SK-N-SH (cell line): Measurements from ENCODE around the gene ADPGK. TPM values are rescaled to one million over a fixed set of nuclear protein-coding genes. Genes with fewer than 3 reads are reported as not detected.

ENCODE experiments used
- CTCF ChIA-PET: fragments of 300-600, 350-600 bp; formaldehyde crosslinking; extraction: SDS; loops from one replicate; lab custom pipeline; 2021; lab: Yijun Ruan, JAX
- POLR2A ChIA-PET: fragments of 350-600 bp; sonication (Branson Sonifier 250); formaldehyde crosslinking; extraction: SDS; loops from one replicate; lab custom pipeline; 2020; ENCODE audit warnings: antibody characterized with exemption, inconsistent platforms; lab: Yijun Ruan, JAX
- DNase-seq: peaks from one replicate; pipeline ENCODE4 v3.0.0; 2012
- H2AFZ ChIP-seq: fragments of 200-600 bp; sonication (generic); 2 replicates; pipeline ENCODE4 v1.8.1; 2016; ENCODE audit warnings: antibody characterized with exemption, mild to moderate bottlenecking, low read depth
- H3F3A ChIP-seq: fragments of 200-600 bp; sonication (generic); replicated peaks from 2 replicates; pipeline ENCODE3; 2016; ENCODE audit warnings: antibody characterized with exemption, mild to moderate bottlenecking; ENCODE audit not compliant: insufficient read depth
- H3K27ac ChIP-seq, 2 experiments: fragments of 200-500 bp in 1 of 2; fragments of 200-600 bp in 1 of 2; sonication (Bioruptor generic) in 1 of 2; sonication (generic), shearing (Covaris generic) in 1 of 2; 2 replicates each; pipeline versions ENCODE4 v1.5.1 to v1.6.1; 2014 to 2016; ENCODE audit warnings: low read depth in 2 of 2, inconsistent platforms in 1 of 2, low read length in 1 of 2, mild to moderate bottlenecking in 1 of 2, mixed read lengths in 1 of 2
- H3K27me3 ChIP-seq: fragments of 200-600 bp; sonication (generic), shearing (Covaris generic); 2 replicates; pipeline ENCODE4 v1.6.1; 2016; ENCODE audit warnings: mixed run types; ENCODE audit not compliant: insufficient read depth
- H3K36me3 ChIP-seq, 2 experiments: fragments of 200-500 bp in 1 of 2; fragments of 200-600 bp in 1 of 2; sonication (Bioruptor generic) in 1 of 2; sonication (generic) in 1 of 2; replicated peaks in 1 of 2; 2 replicates each; pipeline versions ENCODE3 to v1.5.1; 2014 to 2016; ENCODE audit warnings: low read length in 1 of 2, mild to moderate bottlenecking in 1 of 2; ENCODE audit not compliant: insufficient read depth in 2 of 2, control insufficient read depth in 1 of 2
- H3K4me1 ChIP-seq, 2 experiments: fragments of 200-500 bp in 1 of 2; fragments of 200-600 bp in 1 of 2; sonication (Bioruptor generic) in 1 of 2; sonication (generic), shearing (Covaris generic) in 1 of 2; 2 replicates each; pipeline versions ENCODE4 v1.5.1 to v1.6.1; 2014 to 2016; ENCODE audit warnings: low read depth in 1 of 2, low read length in 1 of 2, mixed run types in 1 of 2; ENCODE audit not compliant: insufficient read depth in 2 of 2, control insufficient read depth in 1 of 2
- H3K4me2 ChIP-seq: fragments of 200-600 bp; sonication (generic), shearing (Covaris generic); 2 replicates; pipeline ENCODE4 v1.6.1; 2017; ENCODE audit warnings: mixed run types
- H3K4me3 ChIP-seq, 2 experiments: fragments of 200-500 bp in 1 of 2; fragments of 200-600 bp in 1 of 2; sonication (Bioruptor generic) in 1 of 2; sonication (generic), shearing (Covaris generic) in 1 of 2; 2 replicates each; pipeline versions ENCODE4 v1.5.1 to v1.8.1; 2014 to 2016; ENCODE audit warnings: low read depth in 2 of 2, inconsistent platforms in 1 of 2, low read length in 1 of 2, mild to moderate bottlenecking in 1 of 2, mixed read lengths in 1 of 2, moderate library complexity in 1 of 2
- H3K79me2 ChIP-seq: fragments of 200-600 bp; sonication (generic); 2 replicates; pipeline ENCODE4 v1.8.1; 2017; ENCODE audit warnings: mild to moderate bottlenecking; ENCODE audit not compliant: insufficient read depth
- H3K9ac ChIP-seq: fragments of 200-600 bp; sonication (generic); 2 replicates; pipeline ENCODE4 v1.6.1; 2017; ENCODE audit warnings: mixed run types
- H3K9me2 ChIP-seq: fragments of 200-600 bp; sonication (generic); 2 replicates; pipeline ENCODE4 v1.6.1; 2017; ENCODE audit warnings: mixed run types
- H3K9me3 ChIP-seq: fragments of 200-600 bp; sonication (generic); 2 replicates; pipeline ENCODE4 v1.6.1; 2017; ENCODE audit warnings: mixed run types, mild to moderate bottlenecking, moderate library complexity
- H4K20me1 ChIP-seq: fragments of 200-600 bp; sonication (generic); 2 replicates; pipeline ENCODE4 v1.6.1; 2017; ENCODE audit warnings: mild to moderate bottlenecking, mixed run types; ENCODE audit not compliant: insufficient read depth
- CHD2 ChIP-seq: fragments of 150-350 bp; IDR thresholded peaks from 2 replicates; pipeline ENCODE4 v1.6.1; 2018; ENCODE audit warnings: low read length; ENCODE audit not compliant: partially characterized antibody
- ELF1 ChIP-seq: IDR thresholded peaks from 2 replicates; pipeline ENCODE4 v1.4.0; 2012
- EP300 ChIP-seq, 2 experiments: IDR thresholded peaks; 2 replicates each; pipeline versions ENCODE4 v1.4.0 to v1.6.1; 2012; ENCODE audit warnings: borderline replicate concordance in 1 of 2, low read depth in 1 of 2, low read length in 1 of 2
- EZH2phosphoT487 ChIP-seq: fragments of 200-600 bp; sonication (generic); IDR thresholded peaks from 2 replicates; pipeline ENCODE4 v1.6.1; 2017; ENCODE audit warnings: low read depth, mixed run types, mild to moderate bottlenecking, antibody characterized with exemption, moderate library complexity, borderline replicate concordance
- FOSL2 ChIP-seq: IDR thresholded peaks from 2 replicates; pipeline ENCODE4 v1.4.0; 2012; ENCODE audit warnings: low read depth, mild to moderate bottlenecking, moderate library complexity, borderline replicate concordance
- GATA2 ChIP-seq: sonication (generic); formaldehyde crosslinking; IDR thresholded peaks from 2 replicates; pipeline ENCODE4 v1.5.0; 2020; ENCODE audit warnings: mild to moderate bottlenecking, missing genetic modification reagents
- MEF2A ChIP-seq: IDR thresholded peaks from 2 replicates; pipeline ENCODE4 v1.4.0; 2012; ENCODE audit warnings: low read depth, borderline replicate concordance
- RAD21 ChIP-seq: IDR thresholded peaks from 2 replicates; pipeline ENCODE4 v1.6.1; 2012; ENCODE audit warnings: mild to moderate bottlenecking, low read length
- RXRA ChIP-seq: IDR thresholded peaks from 2 replicates; pipeline ENCODE4 v1.4.0; 2012; ENCODE audit warnings: low read depth, mild to moderate bottlenecking, borderline replicate concordance
- SMC3 ChIP-seq: IDR thresholded peaks from 2 replicates; pipeline ENCODE4 v1.6.1; 2012; ENCODE audit warnings: low read depth, low read length, improper control_type of control experiment
- TEAD4 ChIP-seq: IDR thresholded peaks from 2 replicates; pipeline ENCODE4 v1.4.0; 2012; ENCODE audit warnings: mild to moderate bottlenecking, borderline replicate concordance; ENCODE audit not compliant: insufficient read depth
- WGBS: methylation state at CpG from one replicate; pipeline ENCODE4 v1.1.6; 2017; ENCODE audit warnings: low lambda C conversion rate; 5-methylcytosine and 5-hydroxymethylcytosine counted together
- polyA plus RNA-seq, 3 experiments: library from polyadenylated mRNA; depleted of rRNA; stranded (reverse); fragments of >200 nt; gene quantifications; 2 replicates each; pipeline ENCODE4 v1.2.3, GENCODE V29; 2012
- TF ChIP-seq, protein P1 (sequence below): IDR thresholded peaks from 2 replicates; pipeline ENCODE4 v1.4.0; 2012; ENCODE audit warnings: low read depth
- TF ChIP-seq, protein P2 (sequence below): fragments of 150-350 bp; IDR thresholded peaks from 2 replicates; pipeline ENCODE4 v1.6.1; 2017; ENCODE audit warnings: antibody characterized with exemption, low read length, low read depth, borderline replicate concordance
- TF ChIP-seq, protein P3 (sequence below): IDR thresholded peaks from 2 replicates; pipeline ENCODE4 v1.4.0; 2012; ENCODE audit warnings: low read depth, borderline replicate concordance
- TF ChIP-seq, protein P4 (sequence below): fragments of 150-350 bp; IDR thresholded peaks from 2 replicates; pipeline ENCODE4 v1.6.1; 2016; ENCODE audit warnings: mild to moderate bottlenecking, low read depth, low read length

ADPGK gene
- polyA plus RNA-seq, 1 of the 3 experiments (the other 2 are of a cell fraction) = 57.3 TPM

DNA sequence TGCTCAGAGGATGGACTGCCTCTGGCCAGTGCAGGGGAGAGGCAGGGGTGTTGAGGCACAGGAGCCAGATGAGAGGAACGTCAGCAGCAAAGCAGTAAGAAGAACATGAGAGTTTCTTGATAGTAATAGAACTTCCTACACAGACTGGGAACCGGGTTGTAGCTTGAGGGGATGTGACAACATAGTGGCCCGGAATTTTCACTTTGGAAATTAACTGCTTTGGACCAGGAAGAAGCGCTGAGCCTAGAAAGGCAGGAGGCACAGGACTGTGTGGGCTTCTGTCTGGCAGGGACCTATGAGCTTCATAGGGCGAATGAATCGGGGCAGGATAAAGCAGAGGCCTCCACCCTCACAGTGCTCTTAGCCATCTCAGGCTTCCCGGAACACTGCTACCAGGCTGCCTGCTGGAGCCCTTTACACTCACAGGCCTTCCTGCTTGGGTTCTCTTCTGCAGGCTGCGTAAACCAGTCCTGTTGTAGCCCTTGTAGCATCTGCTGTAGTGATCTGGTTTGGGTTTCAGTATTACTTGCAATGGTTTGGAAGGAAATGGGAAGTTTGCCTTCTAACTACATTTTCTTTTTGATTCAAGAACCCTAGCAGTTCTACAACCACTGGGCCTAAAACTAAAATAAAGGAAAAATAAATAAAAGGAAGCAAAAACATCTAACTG is 3.3 kb upstream of the ADPGK start:
- POLR2A ChIA-PET = no interaction called here
- Histone ChIP-seq H3K4me1 (peaks cover 0 to 20% of the 10 kb centered on the region in 2 experiments; a peak in 2 of 4 replicates), H2AFZ (0 out of 2 replicates have a peak overlapping the region, but pooled peaks have one; percentile 20), H4K20me1 (no peaks in the 10 kb centered on the region), H3F3A (peaks cover 14% of the 10 kb centered on the region)
- TF ChIP-seq CHD2 (no peak), TEAD4 (no peak), ELF1 (no peak), SMC3 (no peak), MEF2A (no peak)
- TF ChIP-seq, protein P1, sequence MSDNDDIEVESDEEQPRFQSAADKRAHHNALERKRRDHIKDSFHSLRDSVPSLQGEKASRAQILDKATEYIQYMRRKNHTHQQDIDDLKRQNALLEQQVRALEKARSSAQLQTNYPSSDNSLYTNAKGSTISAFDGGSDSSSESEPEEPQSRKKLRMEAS = no peak
- TF ChIP-seq, all 33 proteins: peak for 0
- H3K27ac ChIP-seq = no peak overlapping the region
- no peaks in the 10 kb centered on the region for H3K9me3 ChIP-seq
- H3K9ac ChIP-seq = no peak overlapping the region
- CTCF ChIA-PET = interaction anchor here (1.1 to 2.5 kb wide), 6 partner anchors 9 to 487 kb away, joined by 3 to 10 read pairs (median 3); no protein-coding TSS in a partner anchor
- 80% methylated on average over 8 of the region's 8 CpGs for WGBS
- no peak overlapping the region for H3K4me2 ChIP-seq
- no peaks in the 10 kb centered on the region for H3K27me3 ChIP-seq
- DNase-seq = no peak
- no peaks in the 10 kb centered on the region for H3K9me2 ChIP-seq
- no peaks in the 10 kb centered on the region for H3K36me3 ChIP-seq
- no peak overlapping the region for H3K4me3 ChIP-seq
- H3K79me2 ChIP-seq = peaks cover 17% of the 10 kb centered on the region

DNA sequence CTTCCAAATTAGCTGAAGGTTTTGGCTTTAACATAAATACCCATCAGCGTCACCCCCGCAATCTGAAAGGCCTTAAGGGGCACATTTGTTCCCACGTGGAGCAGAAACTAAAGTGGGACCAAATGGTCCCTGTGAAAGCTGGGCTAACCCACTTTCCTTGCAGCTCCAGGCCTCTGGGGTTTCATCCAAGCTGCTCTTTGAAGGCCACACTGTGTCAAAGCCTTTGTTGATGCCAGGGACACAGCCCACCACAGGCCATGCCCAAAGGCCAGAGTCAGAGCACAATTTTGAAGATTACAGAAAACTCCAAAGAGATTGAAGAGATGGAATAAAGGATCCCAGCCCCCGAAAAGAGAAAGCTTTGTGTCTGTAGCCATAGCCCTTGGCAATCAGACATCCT is 2.7 kb upstream of the ADPGK start:
- 90% methylated on average over 4 of the region's 4 CpGs for WGBS
- H3K9ac ChIP-seq = no peak overlapping the region
- peaks cover 14% of the 10 kb centered on the region for H3F3A ChIP-seq
- H3K4me1 ChIP-seq = peaks cover 0 to 21% of the 10 kb centered on the region in 2 experiments; a peak in 2 of 4 replicates
- no peaks in the 10 kb centered on the region for H3K9me3 ChIP-seq
- H3K4me2 ChIP-seq = no peak overlapping the region
- no peaks in the 10 kb centered on the region for H3K36me3 ChIP-seq
- DNase-seq = no peak
- H3K9me2 ChIP-seq = no peaks in the 10 kb centered on the region
- H3K27me3 ChIP-seq = no peaks in the 10 kb centered on the region
- POLR2A ChIA-PET = no interaction called here
- CTCF ChIA-PET = interaction anchor here (1.0 to 2.5 kb wide), 8 partner anchors 10 to 488 kb away, joined by 3 to 10 read pairs (median 3); no protein-coding TSS in a partner anchor
- no peak overlapping the region for H3K27ac ChIP-seq
- 0 out of 2 replicates have a peak overlapping the region, but pooled peaks have one; percentile 87 for H2AFZ ChIP-seq
- peaks cover 22% of the 10 kb centered on the region for H3K79me2 ChIP-seq
- H3K4me3 ChIP-seq = no peak overlapping the region
- H4K20me1 ChIP-seq = no peaks in the 10 kb centered on the region
- TF ChIP-seq RAD21 (no peak), EP300 (IDR thresholded peaks at IDR 0.05; ENCODE audit: borderline replicate concordance in 1 of 2, low read depth in 1 of 2, low read length in 1 of 2) (no peak), MEF2A (no peak), EZH2phosphoT487 (no peak), FOSL2 (no peak), GATA2 (CRISPR knock-in tag) (no peak), RXRA (no peak), ELF1 (no peak)
- TF ChIP-seq, protein P2, sequence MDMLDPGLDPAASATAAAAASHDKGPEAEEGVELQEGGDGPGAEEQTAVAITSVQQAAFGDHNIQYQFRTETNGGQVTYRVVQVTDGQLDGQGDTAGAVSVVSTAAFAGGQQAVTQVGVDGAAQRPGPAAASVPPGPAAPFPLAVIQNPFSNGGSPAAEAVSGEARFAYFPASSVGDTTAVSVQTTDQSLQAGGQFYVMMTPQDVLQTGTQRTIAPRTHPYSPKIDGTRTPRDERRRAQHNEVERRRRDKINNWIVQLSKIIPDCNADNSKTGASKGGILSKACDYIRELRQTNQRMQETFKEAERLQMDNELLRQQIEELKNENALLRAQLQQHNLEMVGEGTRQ = no peak
- TF ChIP-seq, protein P3, sequence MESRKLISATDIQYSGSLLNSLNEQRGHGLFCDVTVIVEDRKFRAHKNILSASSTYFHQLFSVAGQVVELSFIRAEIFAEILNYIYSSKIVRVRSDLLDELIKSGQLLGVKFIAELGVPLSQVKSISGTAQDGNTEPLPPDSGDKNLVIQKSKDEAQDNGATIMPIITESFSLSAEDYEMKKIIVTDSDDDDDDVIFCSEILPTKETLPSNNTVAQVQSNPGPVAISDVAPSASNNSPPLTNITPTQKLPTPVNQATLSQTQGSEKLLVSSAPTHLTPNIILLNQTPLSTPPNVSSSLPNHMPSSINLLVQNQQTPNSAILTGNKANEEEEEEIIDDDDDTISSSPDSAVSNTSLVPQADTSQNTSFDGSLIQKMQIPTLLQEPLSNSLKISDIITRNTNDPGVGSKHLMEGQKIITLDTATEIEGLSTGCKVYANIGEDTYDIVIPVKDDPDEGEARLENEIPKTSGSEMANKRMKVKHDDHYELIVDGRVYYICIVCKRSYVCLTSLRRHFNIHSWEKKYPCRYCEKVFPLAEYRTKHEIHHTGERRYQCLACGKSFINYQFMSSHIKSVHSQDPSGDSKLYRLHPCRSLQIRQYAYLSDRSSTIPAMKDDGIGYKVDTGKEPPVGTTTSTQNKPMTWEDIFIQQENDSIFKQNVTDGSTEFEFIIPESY = no peak
- TF ChIP-seq, protein P1 = no peak
- TF ChIP-seq, protein P4, sequence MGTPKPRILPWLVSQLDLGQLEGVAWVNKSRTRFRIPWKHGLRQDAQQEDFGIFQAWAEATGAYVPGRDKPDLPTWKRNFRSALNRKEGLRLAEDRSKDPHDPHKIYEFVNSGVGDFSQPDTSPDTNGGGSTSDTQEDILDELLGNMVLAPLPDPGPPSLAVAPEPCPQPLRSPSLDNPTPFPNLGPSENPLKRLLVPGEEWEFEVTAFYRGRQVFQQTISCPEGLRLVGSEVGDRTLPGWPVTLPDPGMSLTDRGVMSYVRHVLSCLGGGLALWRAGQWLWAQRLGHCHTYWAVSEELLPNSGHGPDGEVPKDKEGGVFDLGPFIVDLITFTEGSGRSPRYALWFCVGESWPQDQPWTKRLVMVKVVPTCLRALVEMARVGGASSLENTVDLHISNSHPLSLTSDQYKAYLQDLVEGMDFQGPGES = no peak
